K562 (cell line): ENCODE data around the gene ALDH3B2. TPM values are rescaled to one million over a fixed set of nuclear protein-coding genes. Genes with fewer than 3 reads are reported as not detected.

Experiments used
- BRD4 ChIP-seq: fragments of 200-600 bp; sonication (generic); IDR thresholded peaks from 2 replicates; pipeline ENCODE4 v1.6.1; 2017; ENCODE audit warnings: inconsistent platforms
- HNRNPLL ChIP-seq: fragments of 200-400 bp; formaldehyde crosslinking; IDR thresholded peaks from 2 replicates; pipeline ENCODE4 v1.6.1; 2017; ENCODE audit warnings: low read length, low read depth, mild to moderate bottlenecking; ENCODE audit not compliant: poor library complexity, severe bottlenecking
- L3MBTL2 ChIP-seq: fragments of 450-650 bp; IDR thresholded peaks from 2 replicates; pipeline ENCODE4 v1.6.1; 2016; ENCODE audit warnings: mild to moderate bottlenecking, moderate library complexity
- PPARD ChIP-seq: fragments of 250-450 bp; sonication (Bioruptor Pico); IDR thresholded peaks from 2 replicates; pipeline ENCODE4 v1.8.0; 2022; ENCODE audit warnings: inconsistent platforms, mild to moderate bottlenecking, moderate library complexity
- XRCC4 ChIP-seq: IDR thresholded peaks from one replicate; pipeline ENCODE4 v1.6.1; 2011; ENCODE audit not compliant: insufficient read depth, insufficient read length; ENCODE audit errors: extremely low read depth
- ZNF668 ChIP-seq: fragments of 250-450 bp; sonication (Bioruptor Pico); IDR thresholded peaks from 2 replicates; pipeline ENCODE4 v1.8.0; 2022; ENCODE audit warnings: mild to moderate bottlenecking, inconsistent platforms
- ZNF778 ChIP-seq: fragments of 450-650 bp; formaldehyde crosslinking; IDR thresholded peaks from 2 replicates; pipeline ENCODE4 v1.4.0; 2020; ENCODE audit warnings: mild to moderate bottlenecking, moderate library complexity
- ZNF79 ChIP-seq: fragments of 250-450 bp; sonication (Bioruptor Pico); IDR thresholded peaks from 2 replicates; pipeline ENCODE4 v1.4.0; 2020; ENCODE audit warnings: low read depth, mild to moderate bottlenecking, moderate library complexity
- polyA plus RNA-seq, 8 experiments: library from polyadenylated mRNA; depleted of rRNA in 4 of 8; stranded (reverse) in 5 of 8; unstranded in 3 of 8; fragments of >200 nt; fragmentation: Nextera tagmentation in 2 of 8; fragmentation: Illumina TruSeq in 1 of 8; extraction: Ambion mirVana in 2 of 8; extraction: Trizol in 1 of 8; gene quantifications; 2 replicates each; pipeline versions ENCODE4 v1.2.1 to v1.2.3, GENCODE V29; 2011 to 2014; ENCODE audit warnings: inconsistent platforms in 1 of 8, missing spikeins in 1 of 8
- total RNA-seq, 7 experiments: library from RNA; depleted of rRNA in 6 of 7; stranded (reverse); fragments of >200 nt in 6 of 7; fragmentation: Illumina TruSeq in 2 of 7; extraction: Trizol in 2 of 7; gene quantifications; 2 replicates each; pipeline versions ENCODE4 v1.2.1 to v1.2.3, GENCODE V29; 2011 to 2021; ENCODE audit warnings: low replicate concordance in 1 of 7
- TF ChIP-seq, protein P1 (sequence below), 2 experiments: fragments of 450-650 bp; IDR thresholded peaks; 2 replicates each; pipeline ENCODE4 v1.6.1; 2016
- TF ChIP-seq, protein P2 (sequence below): sonication (generic); formaldehyde crosslinking; IDR thresholded peaks from 2 replicates; pipeline ENCODE4 v1.8.0; 2022; ENCODE audit warnings: mild to moderate bottlenecking, missing genetic modification reagents
- TF ChIP-seq, protein P3 (sequence below): fragments of 250-450 bp; sonication (Bioruptor Pico); IDR thresholded peaks from 2 replicates; pipeline ENCODE4 v1.5.1; 2021; ENCODE audit warnings: mild to moderate bottlenecking
- TF ChIP-seq, protein P4 (sequence below): sonication (generic); formaldehyde crosslinking; IDR thresholded peaks from 2 replicates; pipeline ENCODE4 v1.8.1; 2022; ENCODE audit warnings: missing genetic modification reagents
- TF ChIP-seq, protein P5 (sequence below), 2 experiments: fragments of 450-650 bp in 1 of 2; sonication (generic) in 1 of 2; formaldehyde crosslinking in 1 of 2; IDR thresholded peaks in 1 of 2; conservative IDR thresholded peaks in 1 of 2; 2 replicates each; pipeline versions ENCODE4 v1.6.1 to v1.8.1; 2016 to 2023; ENCODE audit warnings: mild to moderate bottlenecking in 2 of 2, moderate library complexity in 2 of 2, inconsistent platforms in 1 of 2, missing genetic modification reagents in 1 of 2
- TF ChIP-seq, protein P6 (sequence below): fragments of 450-650 bp; IDR thresholded peaks from 2 replicates; pipeline ENCODE4 v1.6.1; 2018; ENCODE audit not compliant: partially characterized antibody

Gene ALDH3B2
- total and polyA plus RNA-seq, 9 of the 15 experiments (the other 6 are each of a cell fraction or from before 2014, with no cell fraction given): not detected

DNA sequence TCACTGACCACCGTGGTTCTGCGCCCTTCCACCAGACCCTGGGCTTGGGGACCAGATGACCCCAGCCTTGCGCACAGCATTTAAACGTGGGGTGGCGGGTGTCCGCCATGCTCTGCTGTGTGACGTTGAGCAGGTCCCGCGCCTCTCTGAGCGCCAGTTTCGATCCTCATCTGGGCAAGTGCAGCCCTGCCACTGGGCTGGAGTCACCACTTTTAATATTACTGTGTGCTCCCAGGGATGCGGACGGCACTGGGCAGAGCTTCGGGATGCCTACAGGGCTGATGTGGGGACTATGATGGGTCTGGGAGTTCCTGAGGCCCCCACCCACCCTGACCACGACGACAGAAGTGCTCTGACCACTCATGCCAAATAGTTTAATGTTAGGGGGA is 43.5 kb downstream of the ALDH3B2 start (continued):
- TF ChIP-seq, protein P1, sequence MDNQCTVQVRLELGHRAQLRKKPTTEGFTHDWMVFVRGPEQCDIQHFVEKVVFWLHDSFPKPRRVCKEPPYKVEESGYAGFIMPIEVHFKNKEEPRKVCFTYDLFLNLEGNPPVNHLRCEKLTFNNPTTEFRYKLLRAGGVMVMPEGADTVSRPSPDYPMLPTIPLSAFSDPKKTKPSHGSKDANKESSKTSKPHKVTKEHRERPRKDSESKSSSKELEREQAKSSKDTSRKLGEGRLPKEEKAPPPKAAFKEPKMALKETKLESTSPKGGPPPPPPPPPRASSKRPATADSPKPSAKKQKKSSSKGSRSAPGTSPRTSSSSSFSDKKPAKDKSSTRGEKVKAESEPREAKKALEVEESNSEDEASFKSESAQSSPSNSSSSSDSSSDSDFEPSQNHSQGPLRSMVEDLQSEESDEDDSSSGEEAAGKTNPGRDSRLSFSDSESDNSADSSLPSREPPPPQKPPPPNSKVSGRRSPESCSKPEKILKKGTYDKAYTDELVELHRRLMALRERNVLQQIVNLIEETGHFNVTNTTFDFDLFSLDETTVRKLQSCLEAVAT (IDR thresholded peaks at IDR 0.05): 0 out of 4 replicates have a peak, but pooled peaks of 1 of the 2 experiments have one; percentile 39
- TF ChIP-seq, protein P2, sequence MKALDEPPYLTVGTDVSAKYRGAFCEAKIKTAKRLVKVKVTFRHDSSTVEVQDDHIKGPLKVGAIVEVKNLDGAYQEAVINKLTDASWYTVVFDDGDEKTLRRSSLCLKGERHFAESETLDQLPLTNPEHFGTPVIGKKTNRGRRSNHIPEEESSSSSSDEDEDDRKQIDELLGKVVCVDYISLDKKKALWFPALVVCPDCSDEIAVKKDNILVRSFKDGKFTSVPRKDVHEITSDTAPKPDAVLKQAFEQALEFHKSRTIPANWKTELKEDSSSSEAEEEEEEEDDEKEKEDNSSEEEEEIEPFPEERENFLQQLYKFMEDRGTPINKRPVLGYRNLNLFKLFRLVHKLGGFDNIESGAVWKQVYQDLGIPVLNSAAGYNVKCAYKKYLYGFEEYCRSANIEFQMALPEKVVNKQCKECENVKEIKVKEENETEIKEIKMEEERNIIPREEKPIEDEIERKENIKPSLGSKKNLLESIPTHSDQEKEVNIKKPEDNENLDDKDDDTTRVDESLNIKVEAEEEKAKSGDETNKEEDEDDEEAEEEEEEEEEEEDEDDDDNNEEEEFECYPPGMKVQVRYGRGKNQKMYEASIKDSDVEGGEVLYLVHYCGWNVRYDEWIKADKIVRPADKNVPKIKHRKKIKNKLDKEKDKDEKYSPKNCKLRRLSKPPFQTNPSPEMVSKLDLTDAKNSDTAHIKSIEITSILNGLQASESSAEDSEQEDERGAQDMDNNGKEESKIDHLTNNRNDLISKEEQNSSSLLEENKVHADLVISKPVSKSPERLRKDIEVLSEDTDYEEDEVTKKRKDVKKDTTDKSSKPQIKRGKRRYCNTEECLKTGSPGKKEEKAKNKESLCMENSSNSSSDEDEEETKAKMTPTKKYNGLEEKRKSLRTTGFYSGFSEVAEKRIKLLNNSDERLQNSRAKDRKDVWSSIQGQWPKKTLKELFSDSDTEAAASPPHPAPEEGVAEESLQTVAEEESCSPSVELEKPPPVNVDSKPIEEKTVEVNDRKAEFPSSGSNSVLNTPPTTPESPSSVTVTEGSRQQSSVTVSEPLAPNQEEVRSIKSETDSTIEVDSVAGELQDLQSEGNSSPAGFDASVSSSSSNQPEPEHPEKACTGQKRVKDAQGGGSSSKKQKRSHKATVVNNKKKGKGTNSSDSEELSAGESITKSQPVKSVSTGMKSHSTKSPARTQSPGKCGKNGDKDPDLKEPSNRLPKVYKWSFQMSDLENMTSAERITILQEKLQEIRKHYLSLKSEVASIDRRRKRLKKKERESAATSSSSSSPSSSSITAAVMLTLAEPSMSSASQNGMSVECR (CRISPR knock-in tag): no peak
- TF ChIP-seq, protein P3, sequence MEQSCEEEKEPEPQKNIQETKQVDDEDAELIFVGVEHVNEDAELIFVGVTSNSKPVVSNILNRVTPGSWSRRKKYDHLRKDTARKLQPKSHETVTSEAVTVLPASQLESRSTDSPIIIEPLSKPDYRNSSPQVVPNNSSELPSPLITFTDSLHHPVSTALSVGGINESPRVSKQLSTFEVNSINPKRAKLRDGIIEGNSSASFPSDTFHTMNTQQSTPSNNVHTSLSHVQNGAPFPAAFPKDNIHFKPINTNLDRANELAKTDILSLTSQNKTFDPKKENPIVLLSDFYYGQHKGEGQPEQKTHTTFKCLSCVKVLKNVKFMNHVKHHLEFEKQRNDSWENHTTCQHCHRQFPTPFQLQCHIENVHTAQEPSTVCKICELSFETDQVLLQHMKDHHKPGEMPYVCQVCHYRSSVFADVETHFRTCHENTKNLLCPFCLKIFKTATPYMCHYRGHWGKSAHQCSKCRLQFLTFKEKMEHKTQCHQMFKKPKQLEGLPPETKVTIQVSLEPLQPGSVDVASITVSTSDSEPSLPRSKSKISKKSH (CRISPR knock-in tag): no peak
- TF ChIP-seq ZNF778 (CRISPR knock-in tag): no peak
- no peak for TF ChIP-seq L3MBTL2
- TF ChIP-seq, protein P4, sequence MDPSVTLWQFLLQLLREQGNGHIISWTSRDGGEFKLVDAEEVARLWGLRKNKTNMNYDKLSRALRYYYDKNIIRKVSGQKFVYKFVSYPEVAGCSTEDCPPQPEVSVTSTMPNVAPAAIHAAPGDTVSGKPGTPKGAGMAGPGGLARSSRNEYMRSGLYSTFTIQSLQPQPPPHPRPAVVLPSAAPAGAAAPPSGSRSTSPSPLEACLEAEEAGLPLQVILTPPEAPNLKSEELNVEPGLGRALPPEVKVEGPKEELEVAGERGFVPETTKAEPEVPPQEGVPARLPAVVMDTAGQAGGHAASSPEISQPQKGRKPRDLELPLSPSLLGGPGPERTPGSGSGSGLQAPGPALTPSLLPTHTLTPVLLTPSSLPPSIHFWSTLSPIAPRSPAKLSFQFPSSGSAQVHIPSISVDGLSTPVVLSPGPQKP (CRISPR knock-in tag): no peak
- no peak for TF ChIP-seq BRD4
- TF ChIP-seq, protein P5, sequence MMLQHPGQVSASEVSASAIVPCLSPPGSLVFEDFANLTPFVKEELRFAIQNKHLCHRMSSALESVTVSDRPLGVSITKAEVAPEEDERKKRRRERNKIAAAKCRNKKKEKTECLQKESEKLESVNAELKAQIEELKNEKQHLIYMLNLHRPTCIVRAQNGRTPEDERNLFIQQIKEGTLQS (IDR thresholded peaks at IDR 0.05): peak; percentile 42
- TF ChIP-seq, protein P5 (CRISPR knock-in tag; conservative IDR thresholded peaks at IDR 0.05): no peak
- TF ChIP-seq ZNF668 (CRISPR knock-in tag): no peak
- TF ChIP-seq, protein P6, sequence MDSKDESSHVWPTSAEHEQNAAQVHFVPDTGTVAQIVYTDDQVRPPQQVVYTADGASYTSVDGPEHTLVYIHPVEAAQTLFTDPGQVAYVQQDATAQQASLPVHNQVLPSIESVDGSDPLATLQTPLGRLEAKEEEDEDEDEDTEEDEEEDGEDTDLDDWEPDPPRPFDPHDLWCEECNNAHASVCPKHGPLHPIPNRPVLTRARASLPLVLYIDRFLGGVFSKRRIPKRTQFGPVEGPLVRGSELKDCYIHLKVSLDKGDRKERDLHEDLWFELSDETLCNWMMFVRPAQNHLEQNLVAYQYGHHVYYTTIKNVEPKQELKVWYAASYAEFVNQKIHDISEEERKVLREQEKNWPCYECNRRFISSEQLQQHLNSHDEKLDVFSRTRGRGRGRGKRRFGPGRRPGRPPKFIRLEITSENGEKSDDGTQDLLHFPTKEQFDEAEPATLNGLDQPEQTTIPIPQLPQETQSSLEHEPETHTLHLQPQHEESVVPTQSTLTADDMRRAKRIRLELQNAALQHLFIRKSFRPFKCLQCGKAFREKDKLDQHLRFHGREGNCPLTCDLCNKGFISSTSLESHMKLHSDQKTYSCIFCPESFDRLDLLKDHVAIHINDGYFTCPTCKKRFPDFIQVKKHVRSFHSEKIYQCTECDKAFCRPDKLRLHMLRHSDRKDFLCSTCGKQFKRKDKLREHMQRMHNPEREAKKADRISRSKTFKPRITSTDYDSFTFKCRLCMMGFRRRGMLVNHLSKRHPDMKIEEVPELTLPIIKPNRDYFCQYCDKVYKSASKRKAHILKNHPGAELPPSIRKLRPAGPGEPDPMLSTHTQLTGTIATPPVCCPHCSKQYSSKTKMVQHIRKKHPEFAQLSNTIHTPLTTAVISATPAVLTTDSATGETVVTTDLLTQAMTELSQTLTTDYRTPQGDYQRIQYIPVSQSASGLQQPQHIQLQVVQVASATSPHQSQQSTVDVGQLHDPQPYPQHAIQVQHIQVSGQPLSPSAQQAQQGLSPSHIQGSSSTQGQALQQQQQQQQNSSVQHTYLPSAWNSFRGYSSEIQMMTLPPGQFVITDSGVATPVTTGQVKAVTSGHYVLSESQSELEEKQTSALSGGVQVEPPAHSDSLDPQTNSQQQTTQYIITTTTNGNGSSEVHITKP: no peak
- TF ChIP-seq PPARD (CRISPR knock-in tag): no peak
- no peak for TF ChIP-seq HNRNPLL
- no peak for TF ChIP-seq XRCC4
- no peak for TF ChIP-seq ZNF79
